Measurements from ENCODE around the gene CYSTM1. TPM values are rescaled to one million over a fixed set of nuclear protein-coding genes. Genes with fewer than 3 reads are reported as not detected.

Gene CYSTM1
- total and polyA plus RNA-seq, 2 donors (not counting 3 experiments of a cell fraction or from before 2014, with no cell fraction given), result 28.9 to 41.5 TPM

GRCh38 chr5:140194662-140195061 is 19.7 kb downstream of the CYSTM1 start:
- no peaks in the 10 kb centered on the region for H3K36me3 ChIP-seq (ENCODE audit: control insufficient read depth in 2 of 2, extremely low read depth in 1 of 2, insufficient read depth in 2 of 2, low read length in 2 of 2)
- ChIA-PET POLR2A (no interaction called here), CTCF (interaction anchor here (1.4 kb wide), 1 partner anchor 49 kb away, joined by 4 read pairs; no protein-coding TSS in a partner anchor)
- H3K4me2 ChIP-seq (ENCODE audit: insufficient read depth, low read length), result no peak overlapping the region
- TF ChIP-seq POLR2A (IDR thresholded peaks at IDR 0.05; ENCODE audit: low read depth, low read length) (no peak), JUN (IDR thresholded peaks at IDR 0.05; ENCODE audit: borderline replicate concordance, insufficient read depth, insufficient read length, low read depth) (no peak), GATA2 (IDR thresholded peaks at IDR 0.05; ENCODE audit: insufficient read depth, insufficient read length, low read depth, low read length) (no peak), MYC (IDR thresholded peaks at IDR 0.05; ENCODE audit: low read depth, low read length) (no peak), EZH2 (IDR thresholded peaks at IDR 0.05; ENCODE audit: borderline replicate concordance, low read depth, low read length, severe bottlenecking) (no peak), MAX (IDR thresholded peaks at IDR 0.05; ENCODE audit: insufficient read depth, insufficient read length) (no peak), POLR2AphosphoS5 (IDR thresholded peaks at IDR 0.05; ENCODE audit: insufficient read depth, low read depth, low read length) (no peak), CTCF (IDR thresholded peaks at IDR 0.05; ENCODE audit: extremely low read depth in 1 of 2, insufficient read depth in 1 of 2, low read depth in 1 of 2, low read length in 2 of 2) (no peak), FOS (IDR thresholded peaks at IDR 0.05; ENCODE audit: borderline replicate concordance, insufficient read depth, low read length) (no peak)
- no peaks in the 10 kb centered on the region for H3K27me3 ChIP-seq (ENCODE audit: control insufficient read depth in 2 of 2, insufficient read depth in 2 of 2, low read length in 2 of 2)
- no peaks in the 10 kb centered on the region for H4K20me1 ChIP-seq (replicated peaks; ENCODE audit: control insufficient read depth, extremely low read depth, insufficient read depth, low read length)
- no peak overlapping the region for H3K4me3 ChIP-seq (replicated peaks in 1 of 3; ENCODE audit: insufficient read depth in 1 of 3, low read depth in 1 of 3, low read length in 3 of 3)
- intact Hi-C loops (cut with micrococcal nuclease), result no loop called here
- no peak for DNase-seq (ENCODE audit: low read depth, low spot score)
- BruUV-seq (replicated peaks), result no TSS peak
- dilution Hi-C loops (cut with MboI; ENCODE audit: extremely low pct_ligation_motif_present, low sequenced_read_pairs), result no loop called here
- H3K9me3 ChIP-seq (replicated peaks; ENCODE audit: control insufficient read depth, insufficient read depth, low read length), result no peaks in the 10 kb centered on the region
- H3K9ac ChIP-seq (replicated peaks; ENCODE audit: extremely low read depth, insufficient read depth, low read length), result no peak overlapping the region
- H2AFZ ChIP-seq (ENCODE audit: low read depth, low read length), result no peak overlapping the region
- no peak for FAIRE-seq
- H3K27ac ChIP-seq (ENCODE audit: insufficient read depth, low read depth, low read length), result no peak overlapping the region
- H3K9me1 ChIP-seq (replicated peaks; ENCODE audit: control insufficient read depth, extremely low read depth, insufficient read depth, low read length), result no peaks in the 10 kb centered on the region
- H3K4me1 ChIP-seq (ENCODE audit: control insufficient read depth, extremely low read depth, insufficient read depth, low read length), result peaks cover 8% of the 10 kb centered on the region
- no peaks in the 10 kb centered on the region for H3K79me2 ChIP-seq (ENCODE audit: control insufficient read depth, insufficient read depth, low read length)
